ENCODE data around the gene MYO3A. TPM values are rescaled to one million over a fixed set of nuclear protein-coding genes. Genes with fewer than 3 reads are reported as not detected.

The MYO3A gene
- total RNA-seq, 1 donor from 2014 or later = not detected

DNA sequence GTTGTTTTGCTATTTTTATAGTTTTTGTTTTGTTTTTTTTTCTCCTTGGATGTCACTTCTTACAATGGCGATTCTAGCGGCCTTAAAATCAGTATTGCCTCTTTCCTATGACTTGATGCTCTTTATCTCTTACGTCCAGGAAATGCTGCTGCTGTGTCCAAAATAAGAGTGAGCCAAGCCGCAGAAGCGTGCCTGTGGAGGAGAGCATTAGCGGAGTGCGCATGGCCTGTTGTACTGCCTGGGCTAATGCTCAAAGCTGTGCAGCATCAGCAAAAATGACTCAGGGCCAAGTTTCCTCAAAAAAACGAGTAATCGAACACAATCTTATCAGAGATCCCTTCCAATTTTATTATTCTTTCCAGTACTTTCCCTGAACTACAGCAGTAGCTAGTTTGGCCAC lies 264.1 kb downstream of the MYO3A start:
- Histone ChIP-seq H3K4me3 (no peak overlapping the region), H3K27ac (no peak overlapping the region), H3K9me3 (no peaks in the 10 kb centered on the region), H3K27me3 (no peaks in the 10 kb centered on the region), H3K36me3 (no peaks in the 10 kb centered on the region), H3K4me1 (no peaks in the 10 kb centered on the region)
- intact Hi-C loops (cut with DNase I) = no loop called here
- no peak for DNase-seq (ENCODE audit: low spot score in 2 of 2)
- TF ChIP-seq, protein P1, sequence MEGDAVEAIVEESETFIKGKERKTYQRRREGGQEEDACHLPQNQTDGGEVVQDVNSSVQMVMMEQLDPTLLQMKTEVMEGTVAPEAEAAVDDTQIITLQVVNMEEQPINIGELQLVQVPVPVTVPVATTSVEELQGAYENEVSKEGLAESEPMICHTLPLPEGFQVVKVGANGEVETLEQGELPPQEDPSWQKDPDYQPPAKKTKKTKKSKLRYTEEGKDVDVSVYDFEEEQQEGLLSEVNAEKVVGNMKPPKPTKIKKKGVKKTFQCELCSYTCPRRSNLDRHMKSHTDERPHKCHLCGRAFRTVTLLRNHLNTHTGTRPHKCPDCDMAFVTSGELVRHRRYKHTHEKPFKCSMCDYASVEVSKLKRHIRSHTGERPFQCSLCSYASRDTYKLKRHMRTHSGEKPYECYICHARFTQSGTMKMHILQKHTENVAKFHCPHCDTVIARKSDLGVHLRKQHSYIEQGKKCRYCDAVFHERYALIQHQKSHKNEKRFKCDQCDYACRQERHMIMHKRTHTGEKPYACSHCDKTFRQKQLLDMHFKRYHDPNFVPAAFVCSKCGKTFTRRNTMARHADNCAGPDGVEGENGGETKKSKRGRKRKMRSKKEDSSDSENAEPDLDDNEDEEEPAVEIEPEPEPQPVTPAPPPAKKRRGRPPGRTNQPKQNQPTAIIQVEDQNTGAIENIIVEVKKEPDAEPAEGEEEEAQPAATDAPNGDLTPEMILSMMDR (IDR thresholded peaks at IDR 0.05) = no peak

DNA sequence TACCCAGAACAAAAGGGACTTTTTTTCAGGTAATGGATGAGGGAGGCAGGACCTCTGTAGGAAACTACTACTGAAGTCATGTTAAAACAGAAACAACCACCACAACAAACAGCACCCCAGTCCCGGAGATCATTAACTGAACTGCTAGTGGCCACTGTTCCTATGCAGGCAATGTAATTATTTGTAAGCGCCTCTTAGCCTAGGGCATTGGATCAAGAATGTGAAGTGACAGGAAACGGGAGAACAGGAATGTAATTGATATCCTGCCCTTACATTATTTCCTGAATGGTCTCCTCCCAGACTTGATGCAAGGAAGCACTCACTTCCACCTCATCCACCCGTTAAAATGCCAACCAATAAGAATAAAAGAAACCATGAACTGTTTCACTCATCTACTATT lies 265.8 kb downstream of the MYO3A start:
- Histone ChIP-seq H3K4me1 (no peaks in the 10 kb centered on the region), H3K36me3 (no peaks in the 10 kb centered on the region), H3K9me3 (no peaks in the 10 kb centered on the region), H3K27me3 (no peaks in the 10 kb centered on the region), H3K4me3 (no peak overlapping the region), H3K27ac (no peak overlapping the region)
- TF ChIP-seq, protein P1 (IDR thresholded peaks at IDR 0.05) = no peak
- no peak for DNase-seq (ENCODE audit: low spot score in 2 of 2)
- intact Hi-C loops (cut with DNase I) = no loop called here

DNA sequence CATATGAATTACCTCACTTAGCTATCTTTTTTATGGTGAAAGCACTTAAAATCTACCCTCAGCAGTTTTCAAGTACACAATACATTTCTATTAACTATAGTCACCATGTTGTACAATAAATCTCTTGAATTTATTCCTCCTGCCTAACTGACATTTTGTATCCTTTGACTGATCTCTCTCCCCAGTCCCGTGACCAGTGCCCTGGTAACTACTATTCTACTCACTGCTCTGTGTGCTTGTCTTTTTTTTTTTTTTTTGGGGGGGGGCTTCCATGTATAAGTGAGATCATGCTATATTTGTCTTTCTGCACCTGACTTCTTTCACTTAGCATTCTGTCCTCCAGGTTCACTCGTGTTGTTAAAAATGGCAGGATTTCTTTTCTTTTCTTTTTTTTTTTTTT lies 271.2 kb downstream of the MYO3A start:
- intact Hi-C loops (cut with DNase I) = no loop called here
- TF ChIP-seq, protein P1 (IDR thresholded peaks at IDR 0.05) = no peak
- Histone ChIP-seq H3K36me3 (no peaks in the 10 kb centered on the region), H3K9me3 (peaks cover 0 to 12% of the 10 kb centered on the region in 2 donors), H3K4me3 (no peak overlapping the region), H3K4me1 (no peaks in the 10 kb centered on the region), H3K27ac (no peak overlapping the region), H3K27me3 (no peaks in the 10 kb centered on the region)
- DNase-seq (ENCODE audit: low spot score in 2 of 2) = no peak

DNA sequence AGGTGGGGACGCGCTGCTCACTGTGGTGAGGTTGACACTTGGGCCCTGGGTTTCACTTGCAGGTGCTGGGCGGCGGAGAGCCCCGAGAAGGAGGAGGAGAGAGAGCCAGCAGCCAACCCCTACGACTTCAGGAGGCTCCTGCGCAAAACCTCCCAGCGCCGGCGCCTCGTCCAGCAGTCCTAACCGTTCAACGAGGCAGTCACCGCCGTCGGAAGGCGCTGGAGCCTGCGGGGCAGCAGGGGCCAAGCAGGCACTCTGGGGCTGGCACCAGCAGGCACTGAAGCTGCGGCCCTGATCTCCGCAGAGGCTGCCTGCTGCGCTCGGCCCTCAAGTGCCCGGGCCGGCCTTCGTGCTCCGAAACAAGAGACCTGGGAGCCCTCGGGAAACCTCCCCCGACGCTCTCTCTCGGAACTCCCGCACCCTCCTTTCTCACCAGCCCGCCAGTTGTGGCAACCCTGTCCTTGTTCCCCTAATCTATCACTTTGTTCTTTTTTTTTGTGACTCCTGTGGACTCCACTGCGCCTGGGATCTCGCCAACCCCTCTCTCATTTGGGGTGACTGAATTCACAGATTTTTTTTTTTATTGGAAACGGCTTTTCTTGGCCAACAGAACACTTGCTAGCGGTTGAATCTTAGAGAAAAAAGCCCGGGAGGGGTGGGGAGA lies 277.9 kb downstream of the MYO3A start:
- intact Hi-C loops (cut with DNase I) = no loop called here
- H3K4me3 ChIP-seq = no peak overlapping the region
- no peaks in the 10 kb centered on the region for H3K36me3 ChIP-seq
- peaks cover 0 to 3% of the 10 kb centered on the region in 2 donors for H3K4me1 ChIP-seq
- TF ChIP-seq, protein P1 (IDR thresholded peaks at IDR 0.05) = no peak
- no peak for DNase-seq (ENCODE audit: low spot score in 2 of 2)
- peaks cover 0 to 9% of the 10 kb centered on the region in 2 donors for H3K9me3 ChIP-seq
- peaks cover 9% of the 10 kb centered on the region for H3K27me3 ChIP-seq
- no peak overlapping the region for H3K27ac ChIP-seq

DNA sequence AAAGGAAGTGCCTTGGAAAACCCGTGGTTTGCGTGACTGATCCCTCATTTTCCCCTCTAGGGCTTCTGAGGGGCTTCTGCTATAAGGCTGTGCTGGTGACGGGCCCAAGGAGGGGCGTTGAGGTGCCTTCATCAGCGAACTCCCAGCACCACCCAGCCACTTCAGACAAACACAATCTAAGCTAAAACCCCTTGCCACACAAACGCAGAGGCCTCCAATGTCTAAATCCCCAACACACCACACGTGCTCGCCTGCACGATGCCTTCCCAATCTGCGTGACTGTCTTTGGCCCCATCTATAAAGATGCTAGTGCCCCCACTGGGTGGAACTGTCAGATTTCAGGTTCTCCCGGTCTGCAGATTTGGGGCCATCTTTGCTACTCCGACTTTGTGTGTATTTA lies 278.5 kb downstream of the MYO3A start:
- no peak for DNase-seq (ENCODE audit: low spot score in 2 of 2)
- Histone ChIP-seq H3K27ac (no peak overlapping the region), H3K36me3 (no peaks in the 10 kb centered on the region), H3K27me3 (peaks cover 15% of the 10 kb centered on the region), H3K4me1 (peaks cover 0 to 3% of the 10 kb centered on the region in 2 donors), H3K9me3 (peaks cover 0 to 3% of the 10 kb centered on the region in 2 donors), H3K4me3 (no peak overlapping the region)
- intact Hi-C loops (cut with DNase I) = no loop called here
- TF ChIP-seq, protein P1 (IDR thresholded peaks at IDR 0.05) = no peak
